ENCODE results near the gene KANSL1.

DNA sequence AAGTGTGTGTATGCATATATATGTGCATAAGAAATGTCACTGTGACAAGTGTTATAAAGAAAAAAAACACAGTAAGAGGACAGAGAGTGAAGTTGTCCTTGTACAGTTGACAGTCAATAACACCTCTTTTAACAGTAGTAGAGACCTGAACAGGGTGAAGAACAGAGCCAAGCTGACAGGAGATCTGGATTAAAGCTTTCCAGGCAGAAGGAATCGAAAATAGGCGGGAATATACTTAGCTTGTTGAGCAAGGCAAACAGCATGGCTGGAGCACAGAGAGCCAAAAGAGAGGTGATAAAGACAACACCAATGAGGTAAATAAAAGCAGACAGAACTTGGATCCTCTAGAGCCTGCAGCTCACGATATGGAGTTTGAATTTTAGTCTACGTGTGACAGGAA is 64.8 kb downstream of the KANSL1 start:
- TF ChIP-seq, protein P1, sequence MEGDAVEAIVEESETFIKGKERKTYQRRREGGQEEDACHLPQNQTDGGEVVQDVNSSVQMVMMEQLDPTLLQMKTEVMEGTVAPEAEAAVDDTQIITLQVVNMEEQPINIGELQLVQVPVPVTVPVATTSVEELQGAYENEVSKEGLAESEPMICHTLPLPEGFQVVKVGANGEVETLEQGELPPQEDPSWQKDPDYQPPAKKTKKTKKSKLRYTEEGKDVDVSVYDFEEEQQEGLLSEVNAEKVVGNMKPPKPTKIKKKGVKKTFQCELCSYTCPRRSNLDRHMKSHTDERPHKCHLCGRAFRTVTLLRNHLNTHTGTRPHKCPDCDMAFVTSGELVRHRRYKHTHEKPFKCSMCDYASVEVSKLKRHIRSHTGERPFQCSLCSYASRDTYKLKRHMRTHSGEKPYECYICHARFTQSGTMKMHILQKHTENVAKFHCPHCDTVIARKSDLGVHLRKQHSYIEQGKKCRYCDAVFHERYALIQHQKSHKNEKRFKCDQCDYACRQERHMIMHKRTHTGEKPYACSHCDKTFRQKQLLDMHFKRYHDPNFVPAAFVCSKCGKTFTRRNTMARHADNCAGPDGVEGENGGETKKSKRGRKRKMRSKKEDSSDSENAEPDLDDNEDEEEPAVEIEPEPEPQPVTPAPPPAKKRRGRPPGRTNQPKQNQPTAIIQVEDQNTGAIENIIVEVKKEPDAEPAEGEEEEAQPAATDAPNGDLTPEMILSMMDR (IDR thresholded peaks at IDR 0.05): no peak
- no peak for TF ChIP-seq POLR2A (IDR thresholded peaks at IDR 0.05)
